ENCODE data around the gene ROR1.

ROR1 gene

DNA sequence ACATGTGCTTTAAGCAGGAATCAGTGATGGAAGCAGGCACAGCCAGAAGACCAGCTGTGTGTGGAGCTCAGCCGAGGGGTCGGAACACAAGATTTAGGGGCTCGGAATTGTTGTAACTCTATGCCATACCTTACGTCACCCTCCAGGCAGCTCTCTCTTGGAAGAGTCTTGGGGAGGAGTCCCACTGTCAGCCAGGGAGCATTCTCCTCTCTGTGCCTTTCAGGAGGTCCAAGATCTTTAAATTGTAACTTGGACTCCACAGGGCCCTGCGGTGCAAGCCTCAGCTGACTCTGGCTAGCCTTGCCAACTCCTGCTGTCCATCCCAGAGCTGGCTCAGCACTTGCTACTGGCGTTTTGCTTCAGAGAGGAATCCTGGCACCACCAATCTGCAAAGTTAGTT lies 26.4 kb upstream of the ROR1 start:
- no peak for DNase-seq (ENCODE audit: low read depth in 2 of 2)
- no peak overlapping the region for H3K4me3 ChIP-seq (replicated peaks in 1 of 2; ENCODE audit: low read depth in 2 of 2, low read length in 2 of 2)
- TF ChIP-seq, protein P1, sequence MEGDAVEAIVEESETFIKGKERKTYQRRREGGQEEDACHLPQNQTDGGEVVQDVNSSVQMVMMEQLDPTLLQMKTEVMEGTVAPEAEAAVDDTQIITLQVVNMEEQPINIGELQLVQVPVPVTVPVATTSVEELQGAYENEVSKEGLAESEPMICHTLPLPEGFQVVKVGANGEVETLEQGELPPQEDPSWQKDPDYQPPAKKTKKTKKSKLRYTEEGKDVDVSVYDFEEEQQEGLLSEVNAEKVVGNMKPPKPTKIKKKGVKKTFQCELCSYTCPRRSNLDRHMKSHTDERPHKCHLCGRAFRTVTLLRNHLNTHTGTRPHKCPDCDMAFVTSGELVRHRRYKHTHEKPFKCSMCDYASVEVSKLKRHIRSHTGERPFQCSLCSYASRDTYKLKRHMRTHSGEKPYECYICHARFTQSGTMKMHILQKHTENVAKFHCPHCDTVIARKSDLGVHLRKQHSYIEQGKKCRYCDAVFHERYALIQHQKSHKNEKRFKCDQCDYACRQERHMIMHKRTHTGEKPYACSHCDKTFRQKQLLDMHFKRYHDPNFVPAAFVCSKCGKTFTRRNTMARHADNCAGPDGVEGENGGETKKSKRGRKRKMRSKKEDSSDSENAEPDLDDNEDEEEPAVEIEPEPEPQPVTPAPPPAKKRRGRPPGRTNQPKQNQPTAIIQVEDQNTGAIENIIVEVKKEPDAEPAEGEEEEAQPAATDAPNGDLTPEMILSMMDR (IDR thresholded peaks at IDR 0.05; ENCODE audit: low read depth, low read length): no peak

GRCh38 chr1:63748046-63748580 lies 25.7 kb upstream of the ROR1 start:
- no peak overlapping the region for H3K4me3 ChIP-seq (replicated peaks in 1 of 2; ENCODE audit: low read depth in 2 of 2, low read length in 2 of 2)
- DNase-seq (ENCODE audit: low read depth in 2 of 2): no peak
- TF ChIP-seq, protein P1 (IDR thresholded peaks at IDR 0.05; ENCODE audit: low read depth, low read length): no peak

- H3K4me3 ChIP-seq (replicated peaks in 1 of 2; ENCODE audit: low read depth in 2 of 2, low read length in 2 of 2): no peak overlapping the region
- DNase-seq (ENCODE audit: low read depth in 2 of 2): no peak
- TF ChIP-seq, protein P1 (IDR thresholded peaks at IDR 0.05; ENCODE audit: low read depth, low read length): no peak
These were observed 25.2 kb upstream of the ROR1 start for GRCh38 chr1:63748641-63749040.

DNA sequence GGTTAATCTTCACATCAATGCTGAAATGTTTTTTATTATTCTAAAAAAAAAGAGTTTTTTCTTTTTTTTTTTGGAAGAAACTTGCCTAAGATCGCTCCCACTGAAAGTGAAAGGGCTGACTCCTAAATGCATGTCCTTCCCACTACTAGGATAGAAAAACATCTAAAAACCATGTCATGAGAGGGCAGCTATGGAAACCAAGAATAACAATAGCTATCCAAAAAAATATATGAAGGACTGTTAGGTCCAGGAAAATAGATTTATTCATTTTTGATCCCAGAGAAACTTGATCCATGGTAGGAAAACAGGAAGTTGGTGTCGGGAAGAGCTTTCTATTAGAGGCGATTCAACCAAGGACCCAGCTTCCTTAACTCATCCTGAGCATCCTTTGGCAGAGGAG lies 23.1 kb upstream of the ROR1 start:
- TF ChIP-seq, protein P1 (IDR thresholded peaks at IDR 0.05; ENCODE audit: low read depth, low read length): no peak
- no peak for DNase-seq (ENCODE audit: low read depth in 2 of 2)
- no peak overlapping the region for H3K4me3 ChIP-seq (replicated peaks in 1 of 2; ENCODE audit: low read depth in 2 of 2, low read length in 2 of 2)

GRCh38 chr1:63752176-63752575 lies 21.6 kb upstream of the ROR1 start:
- DNase-seq (ENCODE audit: low read depth in 2 of 2): no peak
- no peak overlapping the region for H3K4me3 ChIP-seq (replicated peaks in 1 of 2; ENCODE audit: low read depth in 2 of 2, low read length in 2 of 2)

GRCh38 chr1:63753591-63753990 lies 20.2 kb upstream of the ROR1 start:
- no peak overlapping the region for H3K4me3 ChIP-seq (replicated peaks in 1 of 2; ENCODE audit: low read depth in 2 of 2, low read length in 2 of 2)
- TF ChIP-seq, protein P1 (IDR thresholded peaks at IDR 0.05; ENCODE audit: low read depth, low read length): no peak
- DNase-seq (ENCODE audit: low read depth in 2 of 2): no peak

More at GRCh38 chr1:63752176-63752575, 21.6 kb upstream of the ROR1 start:
- TF ChIP-seq, protein P1 (IDR thresholded peaks at IDR 0.05; ENCODE audit: low read depth, low read length): no peak

DNA sequence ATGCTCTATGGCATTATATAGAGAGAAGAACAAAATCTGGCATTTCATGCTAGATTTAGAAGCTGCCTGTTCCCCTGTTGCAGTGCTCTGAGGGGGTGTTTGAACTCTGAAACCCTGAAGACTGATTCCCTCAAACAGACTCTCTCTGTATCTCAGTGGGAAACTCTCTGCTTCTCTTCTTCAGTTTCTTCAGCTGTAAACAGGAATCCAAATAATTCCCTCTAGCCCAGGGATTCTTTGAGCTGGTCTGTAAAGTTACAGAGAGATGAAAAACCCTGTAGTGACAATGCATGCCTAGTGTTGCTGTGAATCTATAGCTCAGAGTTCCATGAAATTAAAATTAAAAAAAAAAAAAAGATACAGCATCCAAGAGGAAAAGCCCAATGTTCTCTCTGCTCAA lies 17.0 kb upstream of the ROR1 start:
- TF ChIP-seq, protein P1 (IDR thresholded peaks at IDR 0.05; ENCODE audit: low read depth, low read length): no peak
- H3K4me3 ChIP-seq (replicated peaks in 1 of 2; ENCODE audit: low read depth in 2 of 2, low read length in 2 of 2): no peak overlapping the region
- no peak for DNase-seq (ENCODE audit: low read depth in 2 of 2)
